Smooth muscle cell (in vitro differentiated cells): ENCODE data around the gene GNA14. TPM values are rescaled to one million over a fixed set of nuclear protein-coding genes. Genes with fewer than 3 reads are reported as not detected.

Source experiments
- DNase-seq: peaks from one replicate; lab custom pipeline; 2025; ENCODE audit not compliant: unreplicated experiment; lab: John Stamatoyannopoulos, UW
- H2AFZ ChIP-seq: fragments of 200-600 bp; sonication (generic); 2 replicates; pipeline ENCODE4 v1.6.0; 2016; ENCODE audit warnings: antibody characterized with exemption, low read depth, mild to moderate bottlenecking
- H3F3A ChIP-seq: fragments of 200-600 bp; sonication (generic); 2 replicates; pipeline ENCODE4 v1.6.0; 2017; ENCODE audit warnings: antibody characterized with exemption, low read depth
- H3K27ac ChIP-seq: fragments of 200-600 bp; sonication (generic); 2 replicates; pipeline ENCODE4 v1.5.1; 2016; ENCODE audit warnings: low read depth, mild to moderate bottlenecking
- H3K27me3 ChIP-seq: fragments of 200-600 bp; sonication (generic); 2 replicates; pipeline ENCODE4 v1.6.1; 2016; ENCODE audit warnings: low read depth, mild to moderate bottlenecking
- H3K36me3 ChIP-seq: fragments of 200-600 bp; sonication (generic); 2 replicates; pipeline ENCODE4 v1.5.1; 2016; ENCODE audit warnings: low read depth
- H3K4me1 ChIP-seq: fragments of 200-600 bp; sonication (generic); 2 replicates; pipeline ENCODE4 v1.5.1; 2016; ENCODE audit warnings: low read depth
- H3K4me2 ChIP-seq: fragments of 200-600 bp; sonication (generic); 2 replicates; pipeline ENCODE4 v1.6.0; 2016; ENCODE audit warnings: mild to moderate bottlenecking
- H3K4me3 ChIP-seq: fragments of 200-600 bp; sonication (generic); 2 replicates; pipeline ENCODE4 v1.5.1; 2016; ENCODE audit warnings: mild to moderate bottlenecking
- H3K79me2 ChIP-seq: fragments of 200-600 bp; sonication (generic); 2 replicates; pipeline ENCODE4 v1.6.0; 2016; ENCODE audit warnings: low read depth, mild to moderate bottlenecking
- H3K9ac ChIP-seq: fragments of 200-600 bp; sonication (generic); 2 replicates; pipeline ENCODE4 v1.6.0; 2016; ENCODE audit warnings: low read depth
- H3K9me3 ChIP-seq: fragments of 200-600 bp; sonication (generic); replicated peaks from 2 replicates; pipeline ENCODE4 v1.5.1; 2016; ENCODE audit warnings: low read depth
- H4K20me1 ChIP-seq: fragments of 200-600 bp; sonication (generic); 2 replicates; pipeline ENCODE4 v1.6.0; 2016; ENCODE audit warnings: low read depth
- CTCF ChIP-seq: fragments of 200-600 bp; sonication (generic); IDR thresholded peaks from 2 replicates; pipeline ENCODE4 v1.5.1; 2017; ENCODE audit warnings: borderline replicate concordance, mild to moderate bottlenecking, antibody characterized with exemption; ENCODE audit not compliant: insufficient read depth, poor library complexity, severe bottlenecking
- WGBS: methylation state at CpG from one replicate; pipeline ENCODE4 v1.1.7; 2016; ENCODE audit warnings: low lambda C conversion rate; 5-methylcytosine and 5-hydroxymethylcytosine counted together
- polyA plus RNA-seq: library from polyadenylated mRNA; unstranded; fragments of >200 nt; fragmentation: Nextera tagmentation; extraction: Ambion mirVana; gene quantifications from 2 replicates; pipeline ENCODE4 v1.2.1, GENCODE V29; 2016
- total RNA-seq: library from RNA; depleted of rRNA; stranded (reverse); fragments of >200 nt; gene quantifications from 2 replicates; pipeline ENCODE4 v1.2.3, GENCODE V29; 2014

Gene GNA14
- total and polyA plus RNA-seq, 2 experiments from 2014 or later, result 1.6 to 10.2 TPM

- Histone ChIP-seq H3K9me3 (no peaks in the 10 kb centered on the region), H3K27me3 (no peaks in the 10 kb centered on the region), H4K20me1 (no peaks in the 10 kb centered on the region), H3K9ac (no peak overlapping the region), H3K4me1 (no peaks in the 10 kb centered on the region), H3K36me3 (no peaks in the 10 kb centered on the region), H3K4me2 (no peak overlapping the region), H3K79me2 (no peaks in the 10 kb centered on the region), H2AFZ (no peak overlapping the region), H3K27ac (peak overlapping the region; percentile 94), H3F3A (peaks cover 2% of the 10 kb centered on the region), H3K4me3 (no peak overlapping the region)
- no peak for TF ChIP-seq CTCF
- DNase-seq, result no peak
- WGBS, result 73% methylated on average over 4 of the region's 4 CpGs
Measured at GRCh38 chr9:77451507-77451906, 196.6 kb downstream of the GNA14 start.

DNA sequence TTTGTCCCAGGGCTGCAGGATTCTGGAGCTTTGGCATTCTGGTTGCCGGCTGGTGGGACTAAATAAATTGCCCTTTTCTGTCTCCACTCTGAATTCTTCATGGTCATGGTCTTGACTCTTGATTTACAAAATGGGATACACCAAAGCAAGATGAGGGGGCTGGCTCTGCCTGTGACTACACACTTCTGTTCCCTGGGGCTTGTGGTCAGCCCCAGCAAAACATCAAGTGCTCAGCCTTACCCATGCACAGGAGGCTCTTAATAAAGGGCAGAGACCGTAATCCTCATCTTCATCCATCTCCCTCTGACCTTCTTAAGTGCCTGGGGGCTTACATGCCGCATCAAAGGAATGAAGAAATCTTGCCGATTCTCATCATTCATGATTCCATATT lies 198.0 kb downstream of the GNA14 start:
- Histone ChIP-seq H3K27ac (peak overlapping the region; percentile 94), H3K4me2 (peak overlapping the region; percentile 55), H3K4me3 (no peak overlapping the region), H3K36me3 (no peaks in the 10 kb centered on the region), H3K4me1 (no peaks in the 10 kb centered on the region), H3K27me3 (no peaks in the 10 kb centered on the region), H3K9me3 (no peaks in the 10 kb centered on the region), H2AFZ (peak overlapping the region; percentile 16), H3K9ac (peak overlapping the region; percentile 69), H3F3A (peaks cover 2% of the 10 kb centered on the region), H4K20me1 (no peaks in the 10 kb centered on the region), H3K79me2 (no peaks in the 10 kb centered on the region)
- no peak for DNase-seq
- 67% methylated on average over 4 of the region's 4 CpGs for WGBS
- TF ChIP-seq CTCF, result no peak

- H3K9ac ChIP-seq, result peak overlapping the region; percentile 69
- no peaks in the 10 kb centered on the region for H3K79me2 ChIP-seq
- peaks cover 2% of the 10 kb centered on the region for H3F3A ChIP-seq
- TF ChIP-seq CTCF, result no peak
- WGBS, result 46% methylated on average over 12 of the region's 12 CpGs
- H3K4me3 ChIP-seq, result no peak overlapping the region
- DNase-seq, result no peak
- H3K9me3 ChIP-seq, result no peaks in the 10 kb centered on the region
- H4K20me1 ChIP-seq, result no peaks in the 10 kb centered on the region
- peak overlapping the region; percentile 55 for H3K4me2 ChIP-seq
- no peaks in the 10 kb centered on the region for H3K27me3 ChIP-seq
- H2AFZ ChIP-seq, result peak overlapping the region; percentile 16
- no peaks in the 10 kb centered on the region for H3K4me1 ChIP-seq
- no peaks in the 10 kb centered on the region for H3K36me3 ChIP-seq
- peak overlapping the region; percentile 94 for H3K27ac ChIP-seq
Measured at GRCh38 chr9:77449240-77450084, 198.7 kb downstream of the GNA14 start.

- H3K79me2 ChIP-seq, result no peaks in the 10 kb centered on the region
- no peaks in the 10 kb centered on the region for H3K4me1 ChIP-seq
- H3K9ac ChIP-seq, result no peak overlapping the region
- no peak for TF ChIP-seq CTCF
- H3K4me2 ChIP-seq, result no peak overlapping the region
- no peak overlapping the region for H2AFZ ChIP-seq
- DNase-seq, result no peak
- no peaks in the 10 kb centered on the region for H4K20me1 ChIP-seq
- 100% methylated on average over 1 of the region's 1 CpG for WGBS
- H3K9me3 ChIP-seq, result no peaks in the 10 kb centered on the region
- no peak overlapping the region for H3K27ac ChIP-seq
- no peaks in the 10 kb centered on the region for H3K36me3 ChIP-seq
- no peaks in the 10 kb centered on the region for H3K27me3 ChIP-seq
- no peaks in the 10 kb centered on the region for H3F3A ChIP-seq
- H3K4me3 ChIP-seq, result no peak overlapping the region
Measured at GRCh38 chr9:77447646-77448045, 200.5 kb downstream of the GNA14 start.
